ENCODE results near the gene ARHGAP22. TPM values are rescaled to one million over a fixed set of nuclear protein-coding genes. Genes with fewer than 3 reads are reported as not detected.

Gene ARHGAP22
- total RNA-seq = 3.8 and 4.7 TPM in 2 replicates
- long read RNA-seq, partial matches to known transcripts = 0 of 2 reads
- long read RNA-seq, other reads (novel, unspliced or antisense) = 1 of 2 reads

GRCh38 chr10:48604991-48605508 is at the start of gene ARHGAP22:
Gene ARHGAP22 (minus strand): TSS chr10:48605073. CDS start chr10:48604796, 277 bp downstream.
- Mint-ChIP-seq H3K4me1 (ENCODE audit: low read depth) (no peaks in the 10 kb centered on the region), H3K36me3 (ENCODE audit: insufficient read depth) (no peaks in the 10 kb centered on the region), H3K27ac (peak within 1 kb of the TSS; percentile 41), H3K9me3 (ENCODE audit: low read depth) (no peaks in the 10 kb centered on the region), H3K4me3 (ENCODE audit: low read depth) (peak within 1 kb of the TSS; percentile 60), H3K27me3 (peaks cover 50% of the 10 kb centered on the region)
- no peak for TF ChIP-seq CTCF (IDR thresholded peaks at IDR 0.05; ENCODE audit: unreplicated experiment)
- DNase-seq (ENCODE audit: low spot score, unreplicated experiment) = no peak

GRCh38 chr10:48653944-48654698 is 49.2 kb upstream of the ARHGAP22 start:
- no peak overlapping the region for H3K4me3 Mint-ChIP-seq (ENCODE audit: low read depth)
- H3K27me3 Mint-ChIP-seq = peaks cover 68% of the 10 kb centered on the region
- TF ChIP-seq CTCF (IDR thresholded peaks at IDR 0.05; ENCODE audit: unreplicated experiment) = no peak
- H3K36me3 Mint-ChIP-seq (ENCODE audit: insufficient read depth) = no peaks in the 10 kb centered on the region
- H3K9me3 Mint-ChIP-seq (ENCODE audit: low read depth) = no peaks in the 10 kb centered on the region
- H3K4me1 Mint-ChIP-seq (ENCODE audit: low read depth) = peaks cover 3% of the 10 kb centered on the region
- H3K27ac Mint-ChIP-seq = no peak overlapping the region
- DNase-seq (ENCODE audit: low spot score, unreplicated experiment) = no peak

- Mint-ChIP-seq H3K9me3 (ENCODE audit: low read depth) (no peaks in the 10 kb centered on the region), H3K4me3 (ENCODE audit: low read depth) (no peak overlapping the region), H3K27me3 (peaks cover 66% of the 10 kb centered on the region), H3K4me1 (ENCODE audit: low read depth) (peaks cover 3% of the 10 kb centered on the region), H3K36me3 (ENCODE audit: insufficient read depth) (no peaks in the 10 kb centered on the region), H3K27ac (no peak overlapping the region)
- DNase-seq (ENCODE audit: low spot score, unreplicated experiment) = no peak
- TF ChIP-seq CTCF (IDR thresholded peaks at IDR 0.05; ENCODE audit: unreplicated experiment) = no peak
These were observed 48.5 kb upstream of the ARHGAP22 start for GRCh38 chr10:48653347-48653746.

- H3K27me3 Mint-ChIP-seq = peaks cover 65% of the 10 kb centered on the region
- H3K9me3 Mint-ChIP-seq (ENCODE audit: low read depth) = no peaks in the 10 kb centered on the region
- no peak overlapping the region for H3K27ac Mint-ChIP-seq
These were observed 47.5 kb upstream of the ARHGAP22 start for GRCh38 chr10:48652344-48652743.

GRCh38 chr10:48651839-48652238 is 47.0 kb upstream of the ARHGAP22 start:
- Mint-ChIP-seq H3K27ac (no peak overlapping the region), H3K9me3 (ENCODE audit: low read depth) (no peaks in the 10 kb centered on the region), H3K4me1 (ENCODE audit: low read depth) (peaks cover 3% of the 10 kb centered on the region), H3K4me3 (ENCODE audit: low read depth) (no peak overlapping the region), H3K27me3 (peaks cover 60% of the 10 kb centered on the region), H3K36me3 (ENCODE audit: insufficient read depth) (no peaks in the 10 kb centered on the region)
- no peak for DNase-seq (ENCODE audit: low spot score, unreplicated experiment)
- TF ChIP-seq CTCF (IDR thresholded peaks at IDR 0.05; ENCODE audit: unreplicated experiment) = no peak

More at GRCh38 chr10:48652344-48652743, 47.5 kb upstream of the ARHGAP22 start:
- no peak for DNase-seq (ENCODE audit: low spot score, unreplicated experiment)
- TF ChIP-seq CTCF (IDR thresholded peaks at IDR 0.05; ENCODE audit: unreplicated experiment) = no peak
- peaks cover 3% of the 10 kb centered on the region for H3K4me1 Mint-ChIP-seq (ENCODE audit: low read depth)
- no peaks in the 10 kb centered on the region for H3K36me3 Mint-ChIP-seq (ENCODE audit: insufficient read depth)
- no peak overlapping the region for H3K4me3 Mint-ChIP-seq (ENCODE audit: low read depth)
